K562 (cell line): ENCODE data around the gene CYP2R1. TPM values are rescaled to one million over a fixed set of nuclear protein-coding genes. Genes with fewer than 3 reads are reported as not detected.
A peak's percentile ranks its signal among the peaks of the same experiment; 100 is the strongest.

Experiments used
- ATAC-seq: fragments of 200-7000 bp; cut with Tn5 transposase; 3 replicates; pipeline ENCODE4 v1.9.1; 2020; ENCODE audit warnings: moderate library complexity
- BruUV-seq: library from RNA; stranded (reverse); fragments of 400-500 nt; replicated peaks from 2 replicates; lab custom pipeline; 2021; lab: Mats Ljungman, UMichigan
- CTCF ChIA-PET: fragments of 300-600 bp; formaldehyde crosslinking; extraction: SDS; loops from one replicate; lab custom pipeline; 2021; ENCODE audit warnings: low intra/inter-chr PET ratio; lab: Yijun Ruan, JAX
- POLR2A ChIA-PET: fragments of 300-600, 350-650 bp; sonication (Branson Sonifier 250); formaldehyde crosslinking; extraction: SDS; loops from one replicate; lab custom pipeline; 2021; ENCODE audit warnings: antibody characterized with exemption, inconsistent platforms; lab: Yijun Ruan, JAX
- DNase-seq, 4 experiments: peaks; one replicate each; pipeline versions ENCODE4 v3.0.0 to v3.0.0-alpha.2; 2011 to 2018; ENCODE audit warnings: low spot score in 3 of 4, mixed read lengths in 3 of 4; ENCODE audit errors: extremely low read depth in 1 of 4
- FAIRE-seq: peaks from 2 replicates; lab custom pipeline; 2011; peaks lifted over from hg19 to GRCh38; lab: Jason Lieb, UNC
- H2AFZ ChIP-seq: 2 replicates; pipeline ENCODE4 v1.6.0; 2011; ENCODE audit warnings: low read depth, low read length, control low read depth, inconsistent platforms
- H3K27ac ChIP-seq: fragments of 200-600 bp; 3 replicates; pipeline ENCODE4 v1.8.0; 2011; ENCODE audit warnings: low read depth, mild to moderate bottlenecking, control low read depth, inconsistent platforms, low read length, moderate library complexity, mixed read lengths; ENCODE audit errors: extremely low read depth
- H3K27me3 ChIP-seq, 2 experiments: fragments of 300-600 bp in 1 of 2; 2 replicates in 1 of 2; 3 replicates in 1 of 2; pipeline versions ENCODE4 v1.6.0 to v1.8.0; 2011; ENCODE audit warnings: inconsistent platforms in 2 of 2, low read length in 2 of 2, mild to moderate bottlenecking in 1 of 2, mixed read lengths in 1 of 2, moderate library complexity in 1 of 2; ENCODE audit not compliant: control insufficient read depth in 2 of 2, insufficient read depth in 2 of 2
- H3K36me3 ChIP-seq: fragments of 300-600 bp; 3 replicates; pipeline ENCODE4 v1.8.0; 2011; ENCODE audit warnings: mild to moderate bottlenecking, low read length, inconsistent platforms; ENCODE audit not compliant: control insufficient read depth, insufficient read depth
- H3K4me1 ChIP-seq, 2 experiments: fragments of 200-600 bp in 1 of 2; replicated peaks in 1 of 2; 2 replicates in 1 of 2; 3 replicates in 1 of 2; pipeline versions ENCODE4 v1.5.1 to v1.8.0; 2011; ENCODE audit warnings: inconsistent platforms in 2 of 2, low read length in 2 of 2, mild to moderate bottlenecking in 1 of 2, mixed read lengths in 1 of 2, moderate library complexity in 1 of 2; ENCODE audit not compliant: control insufficient read depth in 2 of 2, insufficient read depth in 2 of 2
- H3K4me2 ChIP-seq: 2 replicates; pipeline ENCODE4 v1.6.1; 2011; ENCODE audit warnings: low read length, control low read depth, inconsistent platforms, mixed read lengths; ENCODE audit not compliant: insufficient read depth
- H3K4me3 ChIP-seq: fragments of 200-600 bp; sonication (generic), shearing (Covaris generic); 2 replicates; pipeline ENCODE4 v1.5.1; 2016; ENCODE audit warnings: control low read depth, inconsistent platforms
- H3K79me2 ChIP-seq: fragments of 200-600 bp; 3 replicates; pipeline ENCODE4 v1.8.0; 2011; ENCODE audit warnings: low read length, inconsistent platforms; ENCODE audit not compliant: control insufficient read depth, insufficient read depth
- H3K9ac ChIP-seq, 2 experiments: 2 replicates each; pipeline versions ENCODE4 v1.6.0 to v1.6.1; 2011; ENCODE audit warnings: low read depth in 2 of 2, low read length in 2 of 2, control low read depth in 1 of 2, inconsistent platforms in 1 of 2, mild to moderate bottlenecking in 1 of 2, mixed read lengths in 1 of 2; ENCODE audit not compliant: insufficient read depth in 1 of 2
- H3K9me1 ChIP-seq: one replicate; pipeline ENCODE4 v1.6.0; 2011; ENCODE audit warnings: inconsistent platforms, mild to moderate bottlenecking, low read length, moderate library complexity; ENCODE audit not compliant: control insufficient read depth, insufficient read depth
- H3K9me3 ChIP-seq: replicated peaks from 2 replicates; pipeline ENCODE4 v1.5.1; 2011; ENCODE audit warnings: low read depth, low read length, inconsistent platforms; ENCODE audit not compliant: control insufficient read depth, insufficient read depth
- H4K20me1 ChIP-seq: replicated peaks from 2 replicates; pipeline ENCODE4 v1.6.1; 2011; ENCODE audit warnings: low read length, inconsistent platforms, mixed read lengths; ENCODE audit not compliant: control insufficient read depth, insufficient read depth
- C11orf30 ChIP-seq: fragments of 450-650 bp; IDR thresholded peaks from 2 replicates; pipeline ENCODE4 v1.6.1; 2016; ENCODE audit warnings: low read depth, mild to moderate bottlenecking
- KDM1A ChIP-seq, 2 experiments: fragments of 450-650 bp; IDR thresholded peaks; 2 replicates each; pipeline ENCODE4 v1.6.1; 2016; ENCODE audit warnings: mild to moderate bottlenecking in 2 of 2
- NFIC ChIP-seq: fragments of 450-650 bp; IDR thresholded peaks from 2 replicates; pipeline ENCODE4 v1.6.1; 2017; ENCODE audit warnings: mild to moderate bottlenecking, inconsistent platforms
- U2AF1 ChIP-seq: fragments of 200-400 bp; formaldehyde crosslinking; optimal IDR thresholded peaks from 2 replicates; pipeline ENCODE3; 2017; ENCODE audit warnings: mild to moderate bottlenecking, low read depth, low read length, moderate library complexity
- ZNF12 ChIP-seq: sonication (generic); formaldehyde crosslinking; IDR thresholded peaks from 2 replicates; pipeline ENCODE4 v1.4.0; 2020; ENCODE audit warnings: mild to moderate bottlenecking, missing genetic modification reagents
- ZNF316 ChIP-seq: fragments of 450-650 bp; IDR thresholded peaks from 2 replicates; pipeline ENCODE4 v1.6.1; 2016
- WGBS: fragments of 100-300 bp; shearing (Covaris generic); methylation state at CpG from one replicate; pipeline ENCODE4 v1.1.6; 2016; ENCODE audit warnings: low coverage, mixed read lengths; ENCODE audit not compliant: insufficient coverage; ENCODE audit errors: missing lambda C conversion rate; 5-methylcytosine and 5-hydroxymethylcytosine counted together
- in situ Hi-C: fragments of 300-500 bp; cut with MboI; formaldehyde crosslinking; loops from 4 replicates; pipeline ENCODE4 v1.15.0; 2018; ENCODE audit warnings: inconsistent platforms, mixed read lengths
- intact Hi-C: fragments of 100-400 bp; cut with micrococcal nuclease; formaldehyde crosslinking; loops from 2 replicates; pipeline ENCODE4 v1.14.2; 2022
- polyA plus RNA-seq, 8 experiments: library from polyadenylated mRNA; depleted of rRNA in 4 of 8; stranded (reverse) in 5 of 8; unstranded in 3 of 8; fragments of >200 nt; fragmentation: Nextera tagmentation in 2 of 8; fragmentation: Illumina TruSeq in 1 of 8; extraction: Ambion mirVana in 2 of 8; extraction: Trizol in 1 of 8; gene quantifications; 2 replicates each; pipeline versions ENCODE4 v1.2.1 to v1.2.3, GENCODE V29; 2011 to 2014; ENCODE audit warnings: inconsistent platforms in 1 of 8, missing spikeins in 1 of 8
- total RNA-seq, 7 experiments: library from RNA; depleted of rRNA in 6 of 7; stranded (reverse); fragments of >200 nt in 6 of 7; fragmentation: Illumina TruSeq in 2 of 7; extraction: Trizol in 2 of 7; gene quantifications; 2 replicates each; pipeline versions ENCODE4 v1.2.1 to v1.2.3, GENCODE V29; 2011 to 2021; ENCODE audit warnings: low replicate concordance in 1 of 7
- TF ChIP-seq, protein P1 (sequence below): fragments of 450-650 bp; formaldehyde crosslinking; IDR thresholded peaks from 2 replicates; pipeline ENCODE4 v1.4.0; 2022; ENCODE audit warnings: missing genetic modification characterization

Gene CYP2R1
- total and polyA plus RNA-seq, 9 of the 15 experiments (the other 6 are each of a cell fraction or from before 2014, with no cell fraction given): 19.4 to 40.5 (median 29.4) TPM

GRCh38 chr11:14924318-14924717 is 32.3 kb upstream of the CYP2R1 start:
- H3K4me1 ChIP-seq: no peaks in the 10 kb centered on the region
- no peak for DNase-seq
- no peaks in the 10 kb centered on the region for H3K9me1 ChIP-seq
- H4K20me1 ChIP-seq: no peaks in the 10 kb centered on the region
- 2% methylated on average over 3 of the region's 3 CpGs for WGBS
- ChIA-PET POLR2A (interaction anchor here (0.6 kb wide), 1 partner anchor 13 kb away, joined by 3 read pairs; no protein-coding TSS in a partner anchor), CTCF (no interaction called here)
- H2AFZ ChIP-seq: no peak overlapping the region
- H3K4me2 ChIP-seq: no peak overlapping the region
- no TSS peak for BruUV-seq
- TF ChIP-seq KDM1A (IDR thresholded peaks at IDR 0.05): peak; percentile 74 to 82; a peak in 3 of 4 replicates
- no peak for TF ChIP-seq ZNF12 (CRISPR knock-in tag)
- no peak for FAIRE-seq
- peaks cover 0 to 2% of the 10 kb centered on the region in 2 experiments; a peak in 1 of 5 replicates for H3K27me3 ChIP-seq
- in situ Hi-C loops (no loop called here), intact Hi-C loops (no loop called here)
- no peak overlapping the region for H3K4me3 ChIP-seq
- no peaks in the 10 kb centered on the region for H3K9me3 ChIP-seq
- no peak overlapping the region for H3K9ac ChIP-seq
- ATAC-seq: no peak
- no peaks in the 10 kb centered on the region for H3K36me3 ChIP-seq
- H3K27ac ChIP-seq: no peak overlapping the region
- no peaks in the 10 kb centered on the region for H3K79me2 ChIP-seq

- no peak for FAIRE-seq
- Histone ChIP-seq H3K79me2 (no peaks in the 10 kb centered on the region), H3K4me1 (no peaks in the 10 kb centered on the region), H3K27me3 (no peaks in the 10 kb centered on the region), H3K27ac (no peak overlapping the region), H3K9me3 (no peaks in the 10 kb centered on the region), H4K20me1 (no peaks in the 10 kb centered on the region), H3K4me2 (no peak overlapping the region), H2AFZ (no peak overlapping the region), H3K9me1 (no peaks in the 10 kb centered on the region), H3K9ac (no peak overlapping the region), H3K4me3 (no peak overlapping the region), H3K36me3 (no peaks in the 10 kb centered on the region)
- TF ChIP-seq, protein P1, sequence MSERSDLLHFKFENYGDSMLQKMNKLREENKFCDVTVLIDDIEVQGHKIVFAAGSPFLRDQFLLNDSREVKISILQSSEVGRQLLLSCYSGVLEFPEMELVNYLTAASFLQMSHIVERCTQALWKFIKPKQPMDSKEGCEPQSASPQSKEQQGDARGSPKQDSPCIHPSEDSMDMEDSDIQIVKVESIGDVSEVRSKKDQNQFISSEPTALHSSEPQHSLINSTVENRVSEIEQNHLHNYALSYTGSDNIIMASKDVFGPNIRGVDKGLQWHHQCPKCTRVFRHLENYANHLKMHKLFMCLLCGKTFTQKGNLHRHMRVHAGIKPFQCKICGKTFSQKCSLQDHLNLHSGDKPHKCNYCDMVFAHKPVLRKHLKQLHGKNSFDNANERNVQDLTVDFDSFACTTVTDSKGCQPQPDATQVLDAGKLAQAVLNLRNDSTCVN (CRISPR knock-in tag): no peak
- TF ChIP-seq ZNF316 (peak; percentile 43; the same call in 1 of the 2 replicates), C11orf30 (0 out of 2 replicates have a peak, but pooled peaks have one; percentile 9), U2AF1 (no peak), NFIC (peak; percentile 42; the same call in 1 of the 2 replicates)
- POLR2A ChIA-PET: no interaction called here
- no peak for ATAC-seq
- 0% methylated on average over 1 of the region's 1 CpG for WGBS
- CTCF ChIA-PET: no interaction called here
- DNase-seq: no peak
- BruUV-seq: no TSS peak
- intact Hi-C loops (no loop called here), in situ Hi-C loops (no loop called here)
These were observed 24.4 kb upstream of the CYP2R1 start for GRCh38 chr11:14916403-14916802.
